Middle frontal gyrus (tissue), 1 donor: ENCODE measurements around the gene MAN1B1.

Source experiments
- DNase-seq: peaks from one replicate; pipeline ENCODE4 v3.0.0-alpha.2; 2015; ENCODE audit warnings: low spot score; ENCODE audit errors: extremely low spot score

The MAN1B1 gene

GRCh38 chr9:137141976-137142936 lies 55.5 kb downstream of the MAN1B1 start:
- DNase-seq = no peak

- DNase-seq = no peak
These were observed 56.7 kb downstream of the MAN1B1 start for GRCh38 chr9:137143459-137143858.

GRCh38 chr9:137145731-137146526 lies 59.1 kb downstream of the MAN1B1 start:
- no peak for DNase-seq

- DNase-seq = no peak
These were observed 59.7 kb downstream of the MAN1B1 start for GRCh38 chr9:137146527-137146918.

DNA sequence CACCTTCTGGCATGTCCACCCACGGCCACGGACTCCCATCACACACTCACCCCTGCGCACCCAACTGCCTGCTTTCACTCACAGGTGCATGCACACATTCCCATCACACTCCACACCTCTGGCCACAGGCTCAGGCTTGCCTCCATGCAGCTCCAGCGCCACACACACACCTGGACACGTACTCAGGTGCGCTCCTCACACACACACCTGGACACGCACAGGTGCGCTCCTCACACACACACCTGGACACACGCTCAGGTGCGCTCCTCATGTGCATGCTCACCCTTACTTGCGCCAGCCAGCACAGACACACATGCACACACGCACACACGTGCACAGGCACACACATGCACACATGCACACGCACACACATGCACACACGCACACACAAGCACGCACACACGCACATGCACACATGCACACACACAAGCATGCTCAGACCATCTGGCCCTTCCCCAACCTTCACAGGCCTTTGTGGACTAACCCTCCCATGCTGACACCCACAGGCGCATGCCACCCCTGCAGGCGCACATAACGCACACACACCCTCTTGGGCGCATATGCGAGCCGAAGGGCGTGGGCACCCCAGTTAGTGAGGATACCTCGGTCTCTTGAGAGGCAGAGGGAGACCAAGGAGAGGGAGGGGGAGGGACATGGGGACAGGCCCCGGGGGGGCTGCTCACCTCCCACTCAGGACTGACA lies 60.5 kb downstream of the MAN1B1 start:
- DNase-seq = no peak

- DNase-seq = no peak
These were observed 61.0 kb downstream of the MAN1B1 start for GRCh38 chr9:137147793-137148160.

DNA sequence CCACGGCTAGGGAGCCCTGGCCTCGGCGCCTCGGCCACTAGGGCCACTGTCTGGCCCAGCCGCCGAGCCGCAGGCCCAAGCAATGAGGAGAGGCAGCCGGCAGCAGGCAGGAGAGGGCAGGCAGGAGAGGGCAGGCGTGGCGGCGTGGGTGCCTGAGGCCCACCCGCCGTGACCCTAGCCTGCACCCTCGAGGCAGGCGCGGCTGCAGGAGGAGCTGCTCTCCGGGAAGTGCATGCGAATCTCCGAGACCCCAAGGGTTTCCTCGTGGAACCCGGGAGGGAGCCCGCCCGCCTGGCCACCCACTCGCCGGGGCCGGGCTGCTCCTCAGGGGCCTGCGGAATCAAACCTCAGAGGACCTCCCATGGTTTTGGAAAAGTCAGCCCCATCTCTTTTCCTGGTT lies 61.5 kb downstream of the MAN1B1 start:
- DNase-seq = no peak

GRCh38 chr9:137148661-137149060 lies 61.9 kb downstream of the MAN1B1 start:
- DNase-seq = no peak

GRCh38 chr9:137149363-137149762 lies 62.6 kb downstream of the MAN1B1 start:
- no peak for DNase-seq

- no peak for DNase-seq
These were observed 63.3 kb downstream of the MAN1B1 start for GRCh38 chr9:137149942-137150616.

- DNase-seq = no peak
These were observed 64.1 kb downstream of the MAN1B1 start for GRCh38 chr9:137150617-137151457.

DNA sequence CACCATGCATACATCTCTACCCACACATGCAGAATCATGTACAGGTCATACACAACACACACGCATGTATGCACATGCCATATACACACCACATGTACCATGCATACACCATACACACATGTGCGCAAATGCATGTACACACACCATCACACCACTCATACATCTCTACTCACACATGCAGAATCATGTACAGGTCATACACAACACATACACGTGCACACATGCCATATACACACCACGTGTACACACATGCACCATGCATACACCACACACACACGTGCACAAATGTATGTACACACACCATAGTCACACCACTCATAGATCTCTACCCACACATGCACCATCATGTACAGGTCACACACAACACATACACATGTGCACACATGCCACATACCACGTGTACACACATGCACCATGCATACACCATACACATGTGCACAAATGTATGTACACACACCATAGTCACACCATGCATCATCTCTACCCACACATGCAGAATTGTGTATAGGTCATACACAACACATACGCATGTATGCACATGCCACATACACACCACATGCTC lies 66.1 kb downstream of the MAN1B1 start:
- DNase-seq = no peak

DNA sequence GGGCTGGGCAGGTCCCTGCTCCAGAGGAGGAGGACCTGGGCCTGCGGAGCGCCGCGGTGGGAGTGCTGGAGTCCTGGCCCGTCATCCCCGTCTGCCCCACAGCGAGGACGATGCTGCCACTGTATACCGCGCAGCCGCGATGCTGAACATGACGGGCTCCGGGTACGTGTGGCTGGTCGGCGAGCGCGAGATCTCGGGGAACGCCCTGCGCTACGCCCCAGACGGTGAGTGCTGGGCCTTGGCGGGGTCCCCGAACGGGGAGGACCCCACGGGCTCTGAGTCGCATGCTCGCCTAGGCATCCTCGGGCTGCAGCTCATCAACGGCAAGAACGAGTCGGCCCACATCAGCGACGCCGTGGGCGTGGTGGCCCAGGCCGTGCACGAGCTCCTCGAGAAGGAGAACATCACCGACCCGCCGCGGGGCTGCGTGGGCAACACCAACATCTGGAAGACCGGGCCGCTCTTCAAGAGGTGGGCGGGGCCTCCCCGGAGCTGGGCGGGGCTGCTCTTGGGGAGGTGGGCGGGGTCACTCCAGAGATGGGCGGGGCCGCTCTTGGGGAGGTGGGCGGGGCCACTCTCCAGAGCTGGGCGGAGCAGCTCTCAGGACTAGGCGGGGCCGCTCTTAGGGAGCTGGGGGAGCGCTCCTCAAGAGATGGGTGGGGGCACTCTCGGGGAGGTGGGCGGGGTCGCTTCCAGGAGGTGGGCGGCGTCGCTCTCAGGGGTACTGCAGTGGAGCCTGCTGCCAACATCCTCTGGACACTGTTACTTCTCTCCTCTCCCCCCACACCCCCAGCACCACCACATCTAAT lies 70.0 kb downstream of the MAN1B1 start:
- DNase-seq = no peak

DNA sequence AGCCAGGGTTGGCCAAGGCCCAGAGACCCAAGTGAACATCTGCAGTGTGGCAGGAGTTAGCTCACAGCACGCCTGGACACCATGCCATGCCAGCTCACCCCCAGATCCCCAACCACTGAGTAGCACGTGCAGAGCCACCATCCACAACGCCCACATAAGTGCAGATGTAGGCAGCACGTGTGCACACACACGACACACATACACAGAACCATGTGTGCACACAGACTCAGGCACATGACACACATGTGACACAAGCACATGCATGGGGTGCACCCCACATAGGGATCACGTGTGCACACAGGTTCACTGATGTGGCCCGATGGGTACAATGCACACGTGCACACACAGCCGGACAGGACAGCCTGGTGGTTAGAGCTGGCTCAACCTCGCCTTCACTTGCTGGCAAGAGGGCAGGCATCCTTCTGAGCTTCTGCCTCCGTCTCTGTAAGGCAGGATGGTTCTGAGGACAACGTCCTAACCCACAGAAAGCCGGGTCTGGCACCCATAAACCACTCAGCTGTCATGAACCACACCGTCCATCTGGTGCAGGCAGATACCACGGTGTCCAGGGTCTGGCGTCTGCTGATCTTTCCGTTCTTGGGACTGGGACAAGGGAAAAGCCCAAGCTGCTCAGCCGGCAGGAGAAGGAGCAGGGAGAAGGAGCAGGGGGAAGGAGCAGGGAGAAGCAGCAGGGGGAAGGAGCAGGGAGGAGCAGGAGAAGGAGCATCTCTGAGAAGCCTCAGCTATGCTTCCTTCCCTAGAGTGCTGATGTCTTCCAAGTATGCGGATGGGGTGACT lies 71.0 kb downstream of the MAN1B1 start:
- DNase-seq = no peak

GRCh38 chr9:137158625-137159024 lies 71.8 kb downstream of the MAN1B1 start:
- no peak for DNase-seq
